Sigmoid colon (tissue), 4 donors: Measurements from ENCODE around the gene RPTOR.

ENCODE experiments used
- CTCF ChIP-seq, 4 experiments: fragments of 450-650 bp in 3 of 4; fragments of 200-600 bp in 1 of 4; IDR thresholded peaks; one replicate each; pipeline ENCODE4 v1.5.1; 2016 to 2019; ENCODE audit warnings: antibody characterized with exemption in 4 of 4, mild to moderate bottlenecking in 3 of 4, moderate library complexity in 2 of 4
- EP300 ChIP-seq, 4 donors: sonication (generic); formaldehyde crosslinking; IDR thresholded peaks; one replicate each; pipeline ENCODE4 v1.6.1; 2017; ENCODE audit warnings: antibody characterized with exemption in 4 of 4
- POLR2A ChIP-seq, 2 donors: fragments of 450-650 bp; IDR thresholded peaks; one replicate each; pipeline ENCODE4 v1.6.1; 2016; ENCODE audit warnings: antibody characterized with exemption in 2 of 2, mild to moderate bottlenecking in 2 of 2, moderate library complexity in 2 of 2

GRCh38 chr17:80742091-80742490, 197.5 kb downstream of the RPTOR start:
- TF ChIP-seq CTCF (IDR thresholded peaks at IDR 0.05) (no peak), EP300 (IDR thresholded peaks at IDR 0.05) (no peak), POLR2A (IDR thresholded peaks at IDR 0.05) (no peak)
